HG02943 (cell line): ENCODE data around the gene TPPP3.
"Not testable (repeated sequence)": the region's sequence is repeated elsewhere in the genome, so short reads cannot be mapped to it uniquely, and the experiment has no call there.

ENCODE experiments used
- ATAC-seq: cut with Tn5 transposase; IDR thresholded peaks from one replicate; pipeline ENCODE4 v1.9.1; 2021; ENCODE audit warnings: mild to moderate bottlenecking, low read depth, moderate library complexity; ENCODE audit not compliant: unreplicated experiment

TPPP3 gene

GRCh38 chr16:67391424-67392300 lies 1.6 kb downstream of the TPPP3 start:
- no peak for ATAC-seq

- no peak for ATAC-seq
Observed at GRCh38 chr16:67390816-67391423, 2.4 kb downstream of the TPPP3 start.

GRCh38 chr16:67389911-67390815 lies 3.1 kb downstream of the TPPP3 start:
- ATAC-seq: no peak

- no peak for ATAC-seq
Observed at GRCh38 chr16:67388591-67388990, 4.7 kb downstream of the TPPP3 start.

- no peak for ATAC-seq
Observed at GRCh38 chr16:67388191-67388590, 5.1 kb downstream of the TPPP3 start.

- ATAC-seq: no peak
Observed at GRCh38 chr16:67387479-67388079, 5.7 kb downstream of the TPPP3 start.

GRCh38 chr16:67386861-67387455 lies 6.3 kb downstream of the TPPP3 start:
- no peak for ATAC-seq

- no peak for ATAC-seq
Observed at GRCh38 chr16:67384778-67385510, 8.4 kb downstream of the TPPP3 start.

GRCh38 chr16:67383284-67383683 lies 10.0 kb downstream of the TPPP3 start:
- no peak for ATAC-seq

GRCh38 chr16:67378642-67379041 lies 14.7 kb downstream of the TPPP3 start:
- ATAC-seq: no peak

- not testable (repeated sequence) for ATAC-seq
Observed at GRCh38 chr16:67376012-67376411, 17.3 kb downstream of the TPPP3 start.

GRCh38 chr16:67372664-67373063 lies 20.6 kb downstream of the TPPP3 start:
- no peak for ATAC-seq

GRCh38 chr16:67370661-67371060 lies 22.6 kb downstream of the TPPP3 start:
- no peak for ATAC-seq

- ATAC-seq: no peak
Observed at GRCh38 chr16:67364600-67365235, 28.6 kb downstream of the TPPP3 start.

GRCh38 chr16:67361038-67361437 lies 32.3 kb downstream of the TPPP3 start:
- no peak for ATAC-seq

GRCh38 chr16:67359540-67360269 lies 33.6 kb downstream of the TPPP3 start:
- ATAC-seq: not testable (repeated sequence)

GRCh38 chr16:67357561-67357960 lies 35.7 kb downstream of the TPPP3 start:
- no peak for ATAC-seq

- ATAC-seq: no peak
Observed at GRCh38 chr16:67356396-67356795, 36.9 kb downstream of the TPPP3 start.
